ENCODE data around the gene NUDT7. TPM values are rescaled to one million over a fixed set of nuclear protein-coding genes. Genes with fewer than 3 reads are reported as not detected.

The NUDT7 gene
- total and polyA plus RNA-seq, 4 donors = 15.4 to 30.2 (median 25.3) TPM

- TF ChIP-seq, protein P1, sequence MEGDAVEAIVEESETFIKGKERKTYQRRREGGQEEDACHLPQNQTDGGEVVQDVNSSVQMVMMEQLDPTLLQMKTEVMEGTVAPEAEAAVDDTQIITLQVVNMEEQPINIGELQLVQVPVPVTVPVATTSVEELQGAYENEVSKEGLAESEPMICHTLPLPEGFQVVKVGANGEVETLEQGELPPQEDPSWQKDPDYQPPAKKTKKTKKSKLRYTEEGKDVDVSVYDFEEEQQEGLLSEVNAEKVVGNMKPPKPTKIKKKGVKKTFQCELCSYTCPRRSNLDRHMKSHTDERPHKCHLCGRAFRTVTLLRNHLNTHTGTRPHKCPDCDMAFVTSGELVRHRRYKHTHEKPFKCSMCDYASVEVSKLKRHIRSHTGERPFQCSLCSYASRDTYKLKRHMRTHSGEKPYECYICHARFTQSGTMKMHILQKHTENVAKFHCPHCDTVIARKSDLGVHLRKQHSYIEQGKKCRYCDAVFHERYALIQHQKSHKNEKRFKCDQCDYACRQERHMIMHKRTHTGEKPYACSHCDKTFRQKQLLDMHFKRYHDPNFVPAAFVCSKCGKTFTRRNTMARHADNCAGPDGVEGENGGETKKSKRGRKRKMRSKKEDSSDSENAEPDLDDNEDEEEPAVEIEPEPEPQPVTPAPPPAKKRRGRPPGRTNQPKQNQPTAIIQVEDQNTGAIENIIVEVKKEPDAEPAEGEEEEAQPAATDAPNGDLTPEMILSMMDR (IDR thresholded peaks at IDR 0.05; ENCODE audit: low read depth, low read length, missing input control) = no peak
- no peak for TF ChIP-seq HNF4G (IDR thresholded peaks at IDR 0.05)
- TF ChIP-seq YY1 (IDR thresholded peaks at IDR 0.05) = no peak
- no peak for TF ChIP-seq FOXA1 (IDR thresholded peaks at IDR 0.05)
- TF ChIP-seq SP1 (IDR thresholded peaks at IDR 0.05) = no peak
- no peak for TF ChIP-seq EGR1 (IDR thresholded peaks at IDR 0.05; ENCODE audit: low read depth in 2 of 2)
- no peak for TF ChIP-seq GABPA (IDR thresholded peaks at IDR 0.05 in 1 of 2, conservative IDR thresholded peaks at IDR 0.05 in 1 of 2)
- TF ChIP-seq ZBTB33 (IDR thresholded peaks at IDR 0.05) = no peak
- TF ChIP-seq RAD21 (IDR thresholded peaks at IDR 0.05) = no peak
- TF ChIP-seq ATF3 (IDR thresholded peaks at IDR 0.05) = no peak
- TF ChIP-seq JUND (IDR thresholded peaks at IDR 0.05) = no peak
- no peak for TF ChIP-seq MAX (IDR thresholded peaks at IDR 0.05)
- TF ChIP-seq FOXA2 (IDR thresholded peaks at IDR 0.05) = no peak
- TF ChIP-seq REST (IDR thresholded peaks at IDR 0.05) = no peak
- no peak for TF ChIP-seq HNF4A (conservative IDR thresholded peaks at IDR 0.05)
- TF ChIP-seq TAF1 (conservative IDR thresholded peaks at IDR 0.05) = no peak
- TF ChIP-seq NR2F2 (IDR thresholded peaks at IDR 0.05) = no peak
- no peak for TF ChIP-seq RXRA (IDR thresholded peaks at IDR 0.05)
- Histone ChIP-seq H3K4me1 (ENCODE audit: control insufficient read depth in 4 of 4, insufficient read depth in 4 of 4, low read length in 3 of 4) (peaks cover 2 to 8% (median 4%) of the 10 kb centered on the region in 4 donors), H3K9ac (ENCODE audit: low read depth in 1 of 2, low read length in 2 of 2) (no peak overlapping the region), H3K9me3 (ENCODE audit: control insufficient read depth in 4 of 4, low read length in 3 of 4) (peaks cover 0 to 8% (median 4%) of the 10 kb centered on the region in 4 donors), H3K27me3 (ENCODE audit: control insufficient read depth in 4 of 4, insufficient read depth in 4 of 4, low read length in 3 of 4) (no peaks in the 10 kb centered on the region), H3K27ac (ENCODE audit: low read depth in 1 of 2, low read length in 2 of 2) (no peak overlapping the region), H3K36me3 (ENCODE audit: control insufficient read depth in 4 of 4, insufficient read depth in 3 of 4, low read depth in 1 of 4, low read length in 3 of 4) (no peaks in the 10 kb centered on the region), H3K4me3 (ENCODE audit: low read depth in 1 of 3, low read length in 3 of 3) (no peak overlapping the region)
- no peak for DNase-seq (ENCODE audit: low spot score)
- 91% methylated on average over 5 of the region's 5 CpGs for WGBS
Observed at GRCh38 chr16:77715145-77715544, 7.2 kb upstream of the NUDT7 start.
